Endothelial cell of umbilical vein (primary cell): ENCODE results near the gene MVP.

ENCODE experiments used
- GATA2 ChIP-seq: IDR thresholded peaks from 2 replicates; pipeline ENCODE4 v1.7.0; 2011; ENCODE audit warnings: low read depth, mild to moderate bottlenecking, moderate library complexity, mixed read lengths, low read length; ENCODE audit not compliant: insufficient read length, insufficient read depth
- POLR2A ChIP-seq: IDR thresholded peaks from 2 replicates; pipeline ENCODE4 v1.6.1; 2012; ENCODE audit warnings: low read depth, mild to moderate bottlenecking, control low read depth, low read length
- POLR2AphosphoS5 ChIP-seq: IDR thresholded peaks from 2 replicates; pipeline ENCODE4 v1.6.1; 2012; ENCODE audit warnings: low read depth, mild to moderate bottlenecking, control low read depth, low read length, moderate library complexity; ENCODE audit not compliant: insufficient read depth
- TF ChIP-seq, protein P1 (sequence below), 2 donors: IDR thresholded peaks; 1 replicate in 1 of 2; 2 replicates in 1 of 2; pipeline ENCODE4 v1.5.1; 2011; ENCODE audit warnings: low read length in 2 of 2, mild to moderate bottlenecking in 2 of 2, moderate library complexity in 2 of 2, control low read depth in 1 of 2, inconsistent platforms in 1 of 2, low read depth in 1 of 2; ENCODE audit not compliant: insufficient read depth in 1 of 2; ENCODE audit errors: extremely low read depth in 1 of 2

DNA sequence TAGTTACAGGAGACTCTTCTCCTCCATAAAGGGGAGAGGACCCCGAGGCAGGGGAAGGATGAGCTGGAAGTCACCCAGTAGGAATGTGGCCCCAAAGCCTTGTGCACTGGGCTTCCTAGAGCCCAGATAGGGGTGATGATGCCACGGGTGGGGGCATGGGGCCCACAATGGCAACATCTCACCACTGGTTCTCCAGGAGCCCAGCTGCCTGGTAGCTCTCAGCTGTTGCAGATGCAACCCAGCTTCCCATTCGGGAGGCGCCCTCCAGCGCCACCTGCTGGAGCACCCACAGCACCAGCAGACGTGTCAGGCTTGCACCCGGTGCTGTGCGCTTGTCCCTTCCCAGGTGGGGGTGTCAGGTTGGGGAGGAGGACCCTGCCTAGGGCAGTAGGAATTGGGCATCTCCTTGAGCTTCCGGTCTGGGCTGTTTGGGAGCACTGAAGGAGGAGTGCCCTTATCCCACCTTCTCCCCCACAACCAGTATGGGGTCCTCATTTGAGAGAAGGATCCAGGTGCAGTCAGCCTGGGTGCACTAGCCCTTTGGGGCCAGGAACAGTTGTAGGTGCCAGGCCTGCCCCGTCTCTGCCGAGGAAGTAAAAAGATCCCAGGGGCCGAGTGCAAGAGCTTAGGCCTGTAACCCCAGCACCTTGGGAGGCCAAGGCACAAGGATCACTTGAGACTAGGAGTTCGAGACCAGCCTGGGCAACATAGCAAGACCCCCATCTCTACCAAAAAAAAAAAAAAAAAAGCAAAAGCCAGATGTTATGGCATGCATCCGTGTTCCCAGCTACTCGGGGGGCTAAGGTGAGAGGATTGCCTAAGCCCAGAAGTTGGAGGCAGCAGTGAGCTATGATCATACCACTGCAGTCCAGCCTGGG lies 28.4 kb downstream of the MVP start:
- TF ChIP-seq, protein P1, sequence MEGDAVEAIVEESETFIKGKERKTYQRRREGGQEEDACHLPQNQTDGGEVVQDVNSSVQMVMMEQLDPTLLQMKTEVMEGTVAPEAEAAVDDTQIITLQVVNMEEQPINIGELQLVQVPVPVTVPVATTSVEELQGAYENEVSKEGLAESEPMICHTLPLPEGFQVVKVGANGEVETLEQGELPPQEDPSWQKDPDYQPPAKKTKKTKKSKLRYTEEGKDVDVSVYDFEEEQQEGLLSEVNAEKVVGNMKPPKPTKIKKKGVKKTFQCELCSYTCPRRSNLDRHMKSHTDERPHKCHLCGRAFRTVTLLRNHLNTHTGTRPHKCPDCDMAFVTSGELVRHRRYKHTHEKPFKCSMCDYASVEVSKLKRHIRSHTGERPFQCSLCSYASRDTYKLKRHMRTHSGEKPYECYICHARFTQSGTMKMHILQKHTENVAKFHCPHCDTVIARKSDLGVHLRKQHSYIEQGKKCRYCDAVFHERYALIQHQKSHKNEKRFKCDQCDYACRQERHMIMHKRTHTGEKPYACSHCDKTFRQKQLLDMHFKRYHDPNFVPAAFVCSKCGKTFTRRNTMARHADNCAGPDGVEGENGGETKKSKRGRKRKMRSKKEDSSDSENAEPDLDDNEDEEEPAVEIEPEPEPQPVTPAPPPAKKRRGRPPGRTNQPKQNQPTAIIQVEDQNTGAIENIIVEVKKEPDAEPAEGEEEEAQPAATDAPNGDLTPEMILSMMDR (IDR thresholded peaks at IDR 0.05; ENCODE audit: extremely low read depth in 1 of 2, insufficient read depth in 1 of 2, low read depth in 1 of 2, low read length in 2 of 2), result peak; percentile 83 to 97
- no peak for TF ChIP-seq POLR2A
- TF ChIP-seq GATA2, result no peak
- TF ChIP-seq POLR2AphosphoS5, result no peak
